Right lobe of liver (tissue), 6 donors: ENCODE measurements around the gene OR1L6. TPM values are rescaled to one million over a fixed set of nuclear protein-coding genes. Genes with fewer than 3 reads are reported as not detected.

ENCODE experiments used
- ATAC-seq, 4 donors: fragments of 200-7000 bp; cut with Tn5 transposase; one replicate each; pipeline ENCODE4 v1.9.1; 2020; ENCODE audit warnings: mild to moderate bottlenecking in 4 of 4, moderate library complexity in 4 of 4
- DNase-seq, 3 donors: peaks; one replicate each; pipeline ENCODE4 v3.0.0-alpha.2; 2020
- H3K27ac ChIP-seq, 3 donors: fragments of 200-600 bp; one replicate each; pipeline ENCODE4 v1.8.0; 2022
- H3K27me3 ChIP-seq, 2 donors: fragments of 200-600 bp; one replicate each; pipeline ENCODE4 v1.8.0; 2022
- H3K36me3 ChIP-seq, 4 donors: fragments of 200-600 bp; sonication (generic) in 1 of 4; one replicate each; pipeline versions ENCODE4 v1.5.1 to v1.8.0; 2017 to 2022; ENCODE audit warnings: control low read depth in 1 of 4
- H3K4me1 ChIP-seq, 4 donors: fragments of 200-600 bp; sonication (generic) in 1 of 4; one replicate each; pipeline versions ENCODE4 v1.5.1 to v1.8.0; 2017 to 2022; ENCODE audit warnings: control low read depth in 1 of 4
- H3K4me3 ChIP-seq, 3 donors: fragments of 200-600 bp; one replicate each; pipeline ENCODE4 v1.8.0; 2022
- H3K9me3 ChIP-seq, 4 donors: fragments of 200-600 bp; sonication (generic) in 1 of 4; one replicate each; pipeline versions ENCODE4 v1.5.1 to v1.8.0; 2017 to 2022; ENCODE audit warnings: control low read depth in 1 of 4
- POLR2A ChIP-seq: fragments of 450-650 bp; IDR thresholded peaks from one replicate; pipeline ENCODE4 v1.6.1; 2017; ENCODE audit warnings: antibody characterized with exemption, mild to moderate bottlenecking
- WGBS: methylation state at CpG from one replicate; pipeline ENCODE4 v1.1.6; 2018; ENCODE audit warnings: low coverage, low lambda C conversion rate; ENCODE audit not compliant: insufficient coverage; ENCODE audit errors: missing lambda C conversion rate; 5-methylcytosine and 5-hydroxymethylcytosine counted together
- intact Hi-C, 2 donors: fragments of 100-400 bp; cut with DNase I; formaldehyde crosslinking; loops; one replicate each; pipeline versions ENCODE4 v1.11.2 to v1.14.1; 2022
- long read RNA-seq: library from polyadenylated mRNA; unstranded; transcript quantifications from one replicate; pipeline ENCODE4 v2.0.0, GENCODE V29; 2019
- total RNA-seq, 6 experiments: library from RNA; depleted of rRNA in 2 of 6; stranded (reverse); fragments of >200 nt in 2 of 6; fragmentation: NEBNext Ultra II Directional in 3 of 6; extraction: Animal tissue kit (Norgen Biotek cat#: 25700) in 3 of 6; gene quantifications; one replicate each; pipeline versions ENCODE4 v1.1.0 to v1.2.4, GENCODE V29; 2016 to 2023
- TF ChIP-seq, protein P1 (sequence below), 4 donors: fragments of 200-600 bp in 3 of 4; fragments of 450-650 bp in 1 of 4; IDR thresholded peaks; one replicate each; pipeline versions ENCODE4 v1.5.1 to v1.8.0; 2016 to 2022; ENCODE audit warnings: antibody characterized with exemption in 4 of 4, mild to moderate bottlenecking in 2 of 4
- donor health status: DM: no; HTN: yes; CAD: no.
- donor health status: DM: no; HTN: no; CAD: no.
- donor health status: DM: no; HTN: no; CAD: no.
- donor health status: DM: no; HTN: yes; CAD: no.
- donor health status: DM: no; HTN: yes; CAD: no.

OR1L6 gene, protein sequence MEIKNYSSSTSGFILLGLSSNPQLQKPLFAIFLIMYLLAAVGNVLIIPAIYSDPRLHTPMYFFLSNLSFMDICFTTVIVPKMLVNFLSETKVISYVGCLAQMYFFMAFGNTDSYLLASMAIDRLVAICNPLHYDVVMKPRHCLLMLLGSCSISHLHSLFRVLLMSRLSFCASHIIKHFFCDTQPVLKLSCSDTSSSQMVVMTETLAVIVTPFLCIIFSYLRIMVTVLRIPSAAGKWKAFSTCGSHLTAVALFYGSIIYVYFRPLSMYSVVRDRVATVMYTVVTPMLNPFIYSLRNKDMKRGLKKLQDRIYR
- total RNA-seq = not detected
- long read RNA-seq = 0 reads

DNA sequence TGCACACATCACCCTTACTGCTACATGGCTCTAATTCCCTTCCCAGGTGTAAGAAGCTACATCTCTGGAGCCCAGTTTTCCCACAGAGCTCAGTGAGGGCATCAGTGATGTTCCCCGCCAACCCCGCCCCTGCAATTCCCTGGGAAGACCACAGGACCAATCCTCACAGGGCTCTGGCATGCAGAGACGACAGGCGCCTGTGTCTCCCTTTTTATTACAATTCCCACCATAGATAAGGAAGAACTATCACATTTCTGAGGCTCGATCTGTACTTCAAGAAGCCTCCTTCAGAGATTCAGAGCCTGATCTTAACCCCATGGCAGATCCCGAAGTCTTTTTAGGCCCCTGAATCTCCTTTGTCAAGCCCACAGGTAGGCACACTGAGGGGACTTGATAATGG is at the start of gene OR1L6:
TSS of gene OR1L6 (plus strand) at position 301 of the 400 bp plus-strand sequence. CDS start 7,545 bp downstream, outside the sequence.
- Histone ChIP-seq H3K27me3 (no peaks in the 10 kb centered on the region), H3K4me1 (no peaks in the 10 kb centered on the region), H3K27ac (no peak within 1 kb of the TSS), H3K4me3 (no peak within 1 kb of the TSS), H3K36me3 (no peaks in the 10 kb centered on the region), H3K9me3 (no peaks in the 10 kb centered on the region)
- DNase-seq (no peak), ATAC-seq (no peak)
- intact Hi-C loops = no loop called here
- 70% methylated on average over 6 of the region's 6 CpGs for WGBS
- TF ChIP-seq POLR2A = no peak

DNA sequence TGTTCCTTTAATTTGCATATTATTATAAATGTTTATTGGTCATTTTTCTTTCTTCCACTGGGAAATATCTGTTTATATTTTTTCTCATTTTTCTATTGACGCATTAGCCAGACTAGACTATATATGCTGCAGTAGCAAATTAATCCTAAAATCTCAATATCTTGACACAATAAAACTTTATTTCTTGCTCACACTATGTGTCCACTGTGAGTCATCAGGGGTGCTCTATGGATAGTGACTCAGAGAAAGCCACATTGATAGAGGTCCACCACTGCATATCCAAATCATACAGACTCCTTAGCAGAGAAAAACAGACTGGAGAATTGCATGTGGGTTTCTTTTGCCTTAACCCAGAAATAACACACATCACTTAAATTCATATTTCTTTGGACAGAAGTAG is 46.4 kb upstream of the OR1L6 start:
- TF ChIP-seq, protein P1, sequence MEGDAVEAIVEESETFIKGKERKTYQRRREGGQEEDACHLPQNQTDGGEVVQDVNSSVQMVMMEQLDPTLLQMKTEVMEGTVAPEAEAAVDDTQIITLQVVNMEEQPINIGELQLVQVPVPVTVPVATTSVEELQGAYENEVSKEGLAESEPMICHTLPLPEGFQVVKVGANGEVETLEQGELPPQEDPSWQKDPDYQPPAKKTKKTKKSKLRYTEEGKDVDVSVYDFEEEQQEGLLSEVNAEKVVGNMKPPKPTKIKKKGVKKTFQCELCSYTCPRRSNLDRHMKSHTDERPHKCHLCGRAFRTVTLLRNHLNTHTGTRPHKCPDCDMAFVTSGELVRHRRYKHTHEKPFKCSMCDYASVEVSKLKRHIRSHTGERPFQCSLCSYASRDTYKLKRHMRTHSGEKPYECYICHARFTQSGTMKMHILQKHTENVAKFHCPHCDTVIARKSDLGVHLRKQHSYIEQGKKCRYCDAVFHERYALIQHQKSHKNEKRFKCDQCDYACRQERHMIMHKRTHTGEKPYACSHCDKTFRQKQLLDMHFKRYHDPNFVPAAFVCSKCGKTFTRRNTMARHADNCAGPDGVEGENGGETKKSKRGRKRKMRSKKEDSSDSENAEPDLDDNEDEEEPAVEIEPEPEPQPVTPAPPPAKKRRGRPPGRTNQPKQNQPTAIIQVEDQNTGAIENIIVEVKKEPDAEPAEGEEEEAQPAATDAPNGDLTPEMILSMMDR (IDR thresholded peaks at IDR 0.05) = no peak
- no peak for TF ChIP-seq POLR2A
- Histone ChIP-seq H3K36me3 (no peaks in the 10 kb centered on the region), H3K4me1 (no peaks in the 10 kb centered on the region), H3K9me3 (no peaks in the 10 kb centered on the region), H3K27ac (no peak overlapping the region), H3K4me3 (no peak overlapping the region), H3K27me3 (no peaks in the 10 kb centered on the region)
- ATAC-seq = no peak
- DNase-seq = no peak
- intact Hi-C loops = no loop called here
- WGBS = 91% methylated on average over 1 of the region's 1 CpG

DNA sequence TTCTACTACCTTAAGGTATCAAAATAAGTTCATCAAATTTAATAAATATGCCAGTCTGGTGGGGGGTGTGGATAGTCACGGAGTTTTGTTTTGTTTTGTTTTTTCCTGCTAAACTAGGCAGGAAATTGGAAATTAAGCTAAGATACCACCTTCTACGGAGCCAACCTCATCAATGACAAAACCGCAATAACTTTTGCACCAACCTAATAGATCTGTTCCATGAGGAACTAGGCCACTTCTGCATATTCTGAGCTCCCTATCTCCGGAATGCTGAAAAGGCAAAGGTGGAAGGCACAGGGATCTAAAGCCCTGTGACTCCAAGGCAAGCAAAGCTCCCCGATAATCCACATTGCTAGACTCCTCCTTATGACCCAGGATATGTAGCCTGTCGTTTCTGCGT is 24.1 kb upstream of the OR1L6 start:
- H3K27me3 ChIP-seq = no peaks in the 10 kb centered on the region
- H3K4me3 ChIP-seq = no peak overlapping the region
- H3K4me1 ChIP-seq = no peaks in the 10 kb centered on the region
- intact Hi-C loops = no loop called here
- TF ChIP-seq POLR2A = no peak
- TF ChIP-seq, protein P1 (IDR thresholded peaks at IDR 0.05) = no peak
- H3K27ac ChIP-seq = no peak overlapping the region
- H3K9me3 ChIP-seq = peaks cover 0 to 8% (median 5%) of the 10 kb centered on the region in 4 donors
- no peaks in the 10 kb centered on the region for H3K36me3 ChIP-seq
- 79% methylated on average over 7 of the region's 7 CpGs for WGBS
- no peak for ATAC-seq
- no peak for DNase-seq

DNA sequence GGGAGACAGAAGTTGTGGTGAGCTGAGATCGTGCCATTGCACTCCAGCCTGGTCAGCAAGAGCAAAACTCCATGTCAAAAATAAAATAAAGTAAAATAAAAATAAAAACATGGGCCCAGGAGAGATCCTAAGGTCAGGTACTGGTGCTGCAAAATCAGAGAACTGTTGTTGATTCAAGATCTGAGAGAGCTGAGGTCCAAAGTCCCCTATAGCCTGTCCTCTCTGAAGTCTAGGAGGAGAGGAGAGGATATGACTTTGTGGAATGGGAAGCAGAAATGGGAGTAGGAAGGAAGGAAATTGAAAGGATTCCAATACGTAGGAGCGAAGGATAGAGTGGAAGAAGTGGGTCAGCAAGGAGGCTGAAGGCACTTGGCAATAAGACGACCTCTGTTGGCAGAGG is 22.9 kb upstream of the OR1L6 start:
- ATAC-seq (no peak), DNase-seq (no peak)
- H3K4me1 ChIP-seq = no peaks in the 10 kb centered on the region
- no peak overlapping the region for H3K4me3 ChIP-seq
- 62% methylated on average over 4 of the region's 4 CpGs for WGBS
- H3K9me3 ChIP-seq = peaks cover 0 to 12% (median 7%) of the 10 kb centered on the region in 4 donors
- H3K36me3 ChIP-seq = no peaks in the 10 kb centered on the region
- TF ChIP-seq, protein P1 (IDR thresholded peaks at IDR 0.05) = no peak
- TF ChIP-seq POLR2A = no peak
- intact Hi-C loops = no loop called here
- no peaks in the 10 kb centered on the region for H3K27me3 ChIP-seq
- H3K27ac ChIP-seq = no peak overlapping the region

DNA sequence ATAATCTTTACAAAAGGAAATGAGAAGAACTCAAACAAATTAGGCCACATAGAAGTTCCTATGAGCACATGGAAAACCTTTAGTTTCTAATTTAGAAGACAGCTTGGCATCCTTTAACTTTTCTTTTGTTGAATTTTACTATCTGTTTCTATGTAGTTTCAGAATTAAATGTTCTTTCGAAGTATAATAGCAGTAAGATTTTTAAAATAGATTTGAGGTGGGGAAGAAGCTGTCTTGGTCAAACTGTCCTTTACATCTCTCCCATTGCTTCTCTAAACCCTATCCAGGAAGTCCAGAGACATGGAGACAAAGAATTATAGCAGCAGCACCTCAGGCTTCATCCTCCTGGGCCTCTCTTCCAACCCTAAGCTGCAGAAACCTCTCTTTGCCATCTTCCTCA is 18.4 kb upstream of the OR1L6 start, which contains the start of gene OR1L4:
TSS of gene OR1L4 (plus strand) at position 301 of the 400 bp plus-strand sequence. CDS start at position 301, 0 bp downstream.
- H3K4me3 ChIP-seq = no peak within 1 kb of the TSS
- H3K27ac ChIP-seq = no peak within 1 kb of the TSS
- peaks cover 0 to 23% (median 7%) of the 10 kb centered on the region in 4 donors for H3K9me3 ChIP-seq
- ATAC-seq (no peak), DNase-seq (no peak)
- intact Hi-C loops = no loop called here
- no peaks in the 10 kb centered on the region for H3K27me3 ChIP-seq
- no peak for TF ChIP-seq POLR2A
- TF ChIP-seq, protein P1 (IDR thresholded peaks at IDR 0.05) = no peak
- H3K4me1 ChIP-seq = no peaks in the 10 kb centered on the region
- WGBS = 40% methylated on average over 1 of the region's 1 CpG
- no peaks in the 10 kb centered on the region for H3K36me3 ChIP-seq
